ENCODE data around the gene BFAR.
"Not testable (repeated sequence)": the region's sequence is repeated elsewhere in the genome, so short reads cannot be mapped to it uniquely, and the experiment has no call there.

Gene BFAR

DNA sequence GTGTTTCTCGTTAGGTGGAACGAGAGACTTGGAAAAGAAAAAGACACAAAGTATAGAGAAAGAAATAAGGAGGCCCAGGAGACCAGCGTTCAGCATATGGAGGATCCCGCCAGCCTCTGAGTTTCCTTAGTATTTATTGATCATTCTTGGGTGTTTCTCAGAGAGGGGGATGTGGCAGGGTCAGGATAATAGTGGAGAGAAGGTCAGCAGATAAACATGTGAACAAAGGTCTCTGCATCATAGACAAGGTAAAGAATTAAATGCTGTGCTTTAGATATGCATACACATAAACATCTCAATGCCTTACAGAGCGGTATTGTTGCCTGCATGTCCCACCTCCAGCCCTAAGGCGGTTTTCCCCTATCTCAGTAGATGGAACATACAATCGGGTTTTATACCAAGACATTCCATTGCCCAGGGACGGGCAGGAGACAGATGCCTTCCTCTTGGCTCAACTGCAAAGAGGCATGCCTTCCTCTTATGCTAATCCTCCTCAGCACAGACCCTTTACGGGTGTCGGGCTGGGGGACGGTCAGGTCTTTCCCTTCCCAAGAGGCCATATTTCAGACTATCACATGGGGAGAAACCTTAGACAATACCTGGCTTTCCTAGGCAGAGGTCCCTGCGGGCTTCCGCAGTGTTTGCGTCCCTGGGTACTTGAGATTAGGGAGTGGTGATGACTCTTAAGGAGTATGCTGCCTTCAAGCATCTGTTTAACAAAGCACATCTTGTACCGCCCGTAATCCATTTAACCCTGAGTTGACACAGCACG lies 3.6 kb downstream of the BFAR start:
- DNase-seq: not testable (repeated sequence)

- not testable (repeated sequence) for DNase-seq
Measured at GRCh38 chr16:14636951-14637240, 4.1 kb downstream of the BFAR start.

DNA sequence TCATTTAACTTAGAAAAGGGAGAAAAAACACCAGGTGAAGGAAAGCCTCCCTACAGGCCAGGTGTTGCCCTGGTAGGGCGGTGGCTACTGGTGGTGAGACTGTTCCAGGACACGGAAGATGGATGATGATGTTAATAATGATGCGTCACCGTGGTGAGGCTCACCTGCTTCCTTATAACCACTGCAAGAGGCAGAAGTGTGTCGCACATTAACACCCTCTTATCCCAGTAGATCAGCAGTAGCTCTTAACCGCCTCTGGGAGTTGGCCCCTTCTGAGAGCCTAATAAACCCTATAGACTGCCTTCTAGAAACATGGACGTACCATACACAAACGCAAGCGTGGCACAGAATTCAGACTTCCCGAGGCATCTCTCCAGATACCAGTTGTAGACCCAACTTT lies 7.8 kb downstream of the BFAR start:
- DNase-seq: no peak

DNA sequence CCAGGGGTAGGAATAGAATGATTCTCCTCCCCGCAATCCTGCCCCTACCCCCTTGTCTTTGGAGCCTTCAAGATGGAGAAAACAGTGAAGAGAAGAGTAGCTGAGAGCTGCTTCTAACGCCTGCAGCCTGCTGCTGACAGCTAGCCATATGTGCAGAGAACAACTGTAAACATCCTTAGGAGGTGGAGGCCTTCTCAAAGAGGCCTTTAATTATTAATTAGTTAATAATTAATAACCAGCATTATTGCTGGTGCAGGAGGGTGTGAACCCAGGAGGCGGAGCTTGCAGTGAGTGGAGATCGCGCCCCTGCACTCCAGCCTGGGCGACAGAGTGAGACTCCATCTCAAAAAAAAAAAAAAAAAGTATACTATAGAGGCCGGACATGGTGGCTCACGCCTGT lies 8.5 kb downstream of the BFAR start:
- DNase-seq: no peak

- no peak for DNase-seq
Measured at GRCh38 chr16:14641926-14642325, 9.2 kb downstream of the BFAR start.

DNA sequence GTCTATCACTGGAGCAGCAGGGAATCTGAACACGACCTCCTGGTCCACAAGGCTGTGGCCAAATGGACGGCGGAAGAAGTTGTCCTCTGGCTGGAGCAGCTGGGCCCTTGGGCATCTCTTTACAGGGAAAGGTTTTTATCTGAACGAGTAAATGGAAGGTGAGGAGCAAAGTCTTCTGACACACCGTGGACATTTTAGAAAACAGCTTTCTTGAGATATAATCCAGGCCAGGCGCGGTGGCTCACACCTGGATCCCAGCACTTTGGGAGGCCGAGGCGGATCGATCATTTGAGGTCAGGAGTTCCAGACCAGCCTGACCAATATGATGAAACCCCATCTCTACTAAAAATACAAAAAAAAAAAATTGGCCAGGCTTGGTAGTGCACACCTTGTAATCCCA lies 17.1 kb downstream of the BFAR start:
- no peak for DNase-seq

GRCh38 chr16:14650629-14651028 lies 17.9 kb downstream of the BFAR start:
- no peak for DNase-seq

GRCh38 chr16:14652726-14653125 lies 20.0 kb downstream of the BFAR start:
- DNase-seq: no peak

DNA sequence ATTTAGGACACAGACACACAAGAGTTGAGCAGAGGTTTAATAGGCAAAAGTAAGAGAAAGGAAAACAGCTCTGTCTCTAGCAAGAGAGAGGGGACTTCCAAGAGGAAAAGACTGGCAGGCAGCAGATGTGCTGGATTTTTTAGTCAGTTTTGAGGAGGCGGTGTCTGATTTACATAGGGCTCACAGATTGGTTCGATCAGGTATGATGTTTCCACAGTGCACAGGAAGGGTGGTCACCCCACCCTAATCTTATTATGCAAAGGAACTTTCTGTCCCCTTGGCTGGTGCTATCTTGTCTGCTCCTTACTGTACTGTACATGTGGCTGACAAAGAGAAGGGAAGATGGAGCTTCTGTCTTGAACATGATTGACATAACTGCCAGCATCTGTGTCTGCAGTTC lies 25.3 kb downstream of the BFAR start:
- DNase-seq: no peak

- no peak for DNase-seq
Measured at GRCh38 chr16:14667347-14668266, 34.9 kb downstream of the BFAR start.

DNA sequence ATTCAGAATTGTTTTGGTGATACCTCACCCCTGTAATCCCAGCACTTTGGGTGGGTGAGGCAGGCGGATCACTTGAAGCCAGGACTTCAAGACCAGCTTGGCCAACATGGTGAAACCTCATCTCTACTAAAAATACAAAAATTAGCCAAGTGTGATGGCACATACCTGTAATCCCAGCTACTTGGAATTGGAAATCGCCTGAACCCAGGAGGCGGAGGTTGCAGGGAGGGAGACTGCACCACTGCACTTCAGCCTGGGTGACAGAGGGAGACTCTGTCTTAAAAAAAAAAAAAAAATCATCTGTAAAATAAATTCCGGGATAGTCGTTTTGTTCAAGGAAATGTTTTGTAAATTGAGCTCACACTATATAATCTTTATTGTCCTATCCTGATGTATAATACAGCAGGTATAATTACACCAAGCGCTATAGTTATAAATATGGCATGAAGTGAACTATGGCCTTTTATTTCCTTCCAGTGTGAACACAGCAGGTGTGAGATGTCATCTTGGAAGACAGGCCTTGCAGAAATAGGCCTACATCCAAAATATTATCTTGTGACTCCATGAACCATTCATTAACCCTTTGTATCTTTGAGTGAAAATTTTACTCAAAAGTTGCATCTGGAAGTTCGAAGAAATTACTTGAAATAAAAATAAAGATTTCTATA lies 35.9 kb downstream of the BFAR start:
- DNase-seq: no peak

DNA sequence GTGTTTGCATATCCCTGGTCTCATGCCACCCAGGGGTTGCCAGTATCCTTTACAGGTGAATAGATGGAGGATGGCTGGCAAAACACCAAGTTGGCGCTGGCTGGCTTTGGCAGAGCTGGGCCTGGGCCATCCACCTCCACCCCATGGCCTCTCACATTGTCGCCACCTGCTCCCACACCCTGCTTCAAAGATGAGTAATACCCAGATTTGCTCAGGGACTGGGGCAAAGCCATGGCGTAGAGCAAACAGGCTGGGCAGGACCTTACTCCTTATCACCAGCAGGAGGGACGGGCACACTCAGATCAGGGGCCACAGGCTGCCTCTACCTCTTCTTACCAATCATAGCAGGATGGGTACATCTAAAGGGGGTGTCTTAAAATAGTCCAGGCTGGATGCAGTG lies 37.0 kb downstream of the BFAR start:
- DNase-seq: no peak

DNA sequence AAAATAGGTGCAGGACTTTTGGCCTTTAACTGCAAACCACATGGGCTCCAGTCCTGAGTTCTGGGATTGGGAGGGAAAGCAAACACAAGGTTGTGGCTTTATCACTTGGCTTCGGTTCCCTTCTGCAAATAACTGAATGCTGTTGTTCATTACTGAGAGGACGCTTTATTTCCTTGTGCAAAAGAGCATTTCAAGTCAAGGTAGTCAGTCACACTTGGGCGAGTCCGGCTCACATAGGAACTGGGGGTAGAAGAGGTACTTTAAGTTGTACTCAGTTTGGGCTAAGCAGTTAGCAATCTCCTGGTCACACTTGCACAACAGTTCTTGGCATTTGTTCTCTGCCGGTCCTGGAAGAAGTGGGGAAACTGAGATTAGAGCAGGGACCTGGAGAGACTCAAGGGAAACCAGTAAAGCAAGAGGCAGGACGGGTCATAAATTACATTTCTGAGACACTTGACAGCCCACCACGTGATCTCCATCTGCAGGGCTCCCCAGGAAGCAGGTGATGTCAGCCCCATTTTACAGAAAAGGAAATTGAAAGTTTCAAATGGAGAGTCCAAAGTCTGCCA lies 39.7 kb downstream of the BFAR start:
- DNase-seq: no peak

- DNase-seq: no peak
Measured at GRCh38 chr16:14676633-14677032, 43.9 kb downstream of the BFAR start.

DNA sequence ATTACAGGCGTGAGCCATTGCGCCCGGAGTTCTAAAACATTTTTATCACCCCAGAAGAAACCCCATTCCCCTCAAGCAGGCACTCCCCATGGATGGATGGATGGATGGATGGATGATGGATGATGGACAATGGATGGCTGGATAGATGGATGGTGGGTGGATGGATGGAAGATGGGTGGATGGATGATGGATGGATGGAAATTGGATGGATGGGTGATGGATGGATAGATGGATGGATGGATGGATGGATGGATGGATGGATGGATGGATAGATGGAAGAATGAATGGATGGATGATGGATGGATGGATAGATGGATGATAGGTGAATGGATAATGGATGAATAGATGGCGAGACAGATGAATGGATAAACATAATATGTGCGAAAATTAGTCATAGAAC lies 44.9 kb downstream of the BFAR start:
- DNase-seq: no peak

DNA sequence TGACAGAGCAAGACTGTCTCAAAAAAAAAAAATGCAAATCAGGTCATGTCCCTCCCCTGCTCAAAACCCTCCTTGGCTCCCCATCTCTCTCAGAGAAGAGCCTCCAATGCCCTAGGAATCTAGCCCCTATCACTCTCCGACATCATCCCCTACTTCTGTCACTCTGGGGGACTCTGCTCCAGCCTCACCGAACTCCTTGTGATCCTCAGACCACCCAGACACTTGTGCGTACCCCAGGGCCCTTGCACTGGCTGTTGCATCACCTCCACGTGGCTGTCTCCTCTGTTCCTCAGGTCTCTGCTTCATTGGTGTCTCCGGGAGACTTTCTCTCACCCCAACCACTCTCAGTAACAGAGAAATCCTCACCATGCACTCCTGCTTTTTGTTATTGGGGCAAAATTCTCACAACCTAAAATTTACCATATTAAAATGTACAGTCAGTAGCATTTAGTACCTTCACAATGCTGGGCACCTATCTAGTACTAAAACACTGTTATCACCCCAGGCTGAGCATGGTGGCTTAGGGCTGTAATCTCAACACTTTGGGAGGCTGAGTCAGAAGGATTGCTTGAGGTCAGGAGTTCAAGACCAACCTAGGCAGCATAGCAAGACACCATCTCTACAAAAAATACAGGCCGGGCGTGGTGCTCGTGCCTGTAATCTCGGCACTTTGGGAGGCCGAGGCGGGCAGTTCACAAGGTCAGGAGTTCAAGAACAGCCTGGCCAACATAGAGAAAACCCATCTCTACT lies 46.2 kb downstream of the BFAR start:
- DNase-seq: no peak

- not testable (repeated sequence) for DNase-seq
Measured at GRCh38 chr16:14680396-14680795, 47.6 kb downstream of the BFAR start.

- no peak for DNase-seq
Measured at GRCh38 chr16:14681115-14681514, 48.4 kb downstream of the BFAR start.

GRCh38 chr16:14682121-14682520 lies 49.4 kb downstream of the BFAR start:
- no peak for DNase-seq

DNA sequence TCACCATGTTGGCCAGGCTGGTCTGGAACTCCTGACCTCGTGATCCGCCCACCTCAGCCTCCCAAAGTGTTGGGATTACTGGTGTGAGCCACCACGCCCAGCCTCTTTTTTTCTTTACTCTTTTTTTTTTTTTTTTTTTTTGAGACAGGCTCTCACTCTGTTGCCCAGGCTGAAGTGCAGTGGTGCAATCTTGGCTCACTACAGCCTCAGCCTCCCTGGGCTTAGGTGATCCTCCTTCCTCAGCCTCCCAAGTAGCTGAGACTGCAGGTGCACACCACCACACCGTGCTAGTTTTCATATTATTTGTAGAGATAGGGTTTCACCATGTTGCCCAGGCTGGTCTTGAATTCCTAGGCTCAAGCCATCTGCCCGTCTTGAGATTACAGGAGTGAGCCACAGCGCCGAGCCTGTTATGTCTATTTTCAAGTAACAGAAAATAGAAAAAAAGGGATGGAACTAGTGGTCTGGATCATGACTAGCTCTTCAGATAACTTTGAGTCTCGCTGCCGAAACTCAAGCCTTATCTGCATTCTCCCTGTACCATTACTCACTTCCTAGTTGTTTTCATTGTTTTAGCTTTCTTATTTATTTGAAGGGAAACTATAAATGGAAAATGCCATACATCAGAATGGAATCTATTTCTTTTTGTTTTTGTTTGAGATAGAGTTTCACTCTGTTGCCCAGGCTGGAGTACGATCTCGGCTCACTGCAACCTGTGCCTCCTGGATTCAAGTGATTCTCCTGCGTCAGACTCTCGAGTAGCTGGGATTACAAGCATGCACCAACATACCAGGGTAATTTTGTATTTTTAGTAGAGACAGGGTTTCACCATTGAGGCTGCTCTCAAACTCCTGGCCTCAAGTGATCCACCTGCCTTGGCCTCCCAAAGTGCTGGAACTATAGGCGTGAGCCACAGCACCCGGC lies 53.4 kb downstream of the BFAR start:
- DNase-seq: not testable (repeated sequence)

GRCh38 chr16:14694129-14694528 lies 61.4 kb downstream of the BFAR start, which contains the start of gene PLA2G10:
TSS of gene PLA2G10 (minus strand) at chr16:14694308. CDS start at chr16:14694229, 79 bp downstream.
- not testable (repeated sequence) for DNase-seq

All from KG1 (cell line).